CD4-positive, alpha-beta memory T cell (primary cell): Measurements from ENCODE around the gene TMC2. TPM values are rescaled to one million over a fixed set of nuclear protein-coding genes. Genes with fewer than 3 reads are reported as not detected.

ENCODE experiments used
- CTCF ChIA-PET: fragments of 350-600 bp; sonication (Branson Sonifier 250); formaldehyde crosslinking; loops from one replicate; lab custom pipeline; 2021; ENCODE audit warnings: inconsistent platforms; ENCODE audit not compliant: partially characterized antibody; lab: Charles Lee
- POLR2A ChIA-PET: fragments of 350-600 bp; sonication (Branson Sonifier 250); formaldehyde crosslinking; loops from one replicate; lab custom pipeline; 2021; ENCODE audit not compliant: partially characterized antibody; lab: Charles Lee
- DNase-seq, 5 donors: peaks; one replicate each; pipeline versions ENCODE4 v3.0.0 to v3.0.0-alpha.2; 2020 to 2022; ENCODE audit warnings: mixed read lengths in 1 of 5
- H3K27ac ChIP-seq: one replicate; pipeline ENCODE4 v1.7.0; 2013; ENCODE audit warnings: low read depth, low read length
- H3K27me3 ChIP-seq: 2 replicates; pipeline ENCODE4 v1.7.0; 2013; ENCODE audit warnings: mild to moderate bottlenecking, low read length, moderate library complexity; ENCODE audit not compliant: insufficient read depth
- H3K36me3 ChIP-seq: 2 replicates; pipeline ENCODE4 v1.7.0; 2013; ENCODE audit warnings: mild to moderate bottlenecking, low read length, moderate library complexity; ENCODE audit not compliant: insufficient read depth
- H3K4me1 ChIP-seq: 2 replicates; pipeline ENCODE4 v1.7.0; 2013; ENCODE audit warnings: mild to moderate bottlenecking, low read length, moderate library complexity; ENCODE audit not compliant: insufficient read depth
- H3K4me3 ChIP-seq, 2 donors: one replicate each; pipeline ENCODE4 v1.7.0; 2013; ENCODE audit warnings: low read length in 2 of 2, mild to moderate bottlenecking in 1 of 2
- H3K9me3 ChIP-seq, 2 donors: one replicate each; pipeline ENCODE4 v1.7.0; 2013; ENCODE audit warnings: low read length in 2 of 2, control low read depth in 1 of 2; ENCODE audit not compliant: control insufficient read depth in 1 of 2
- H3K27ac Mint-ChIP-seq, 7 donors: one replicate each; pipeline ENCODE4 v1.8.0; 2020 to 2021; ENCODE audit warnings: mixed read lengths in 7 of 7, mild to moderate bottlenecking in 6 of 7, inconsistent platforms in 3 of 7, moderate library complexity in 3 of 7
- H3K27me3 Mint-ChIP-seq, 2 donors: one replicate each; pipeline ENCODE4 v1.8.0; 2020 to 2021; ENCODE audit warnings: mixed read lengths in 2 of 2
- H3K36me3 Mint-ChIP-seq, 2 donors: one replicate each; pipeline ENCODE4 v1.8.0; 2020 to 2021; ENCODE audit warnings: mixed read lengths in 2 of 2, inconsistent platforms in 1 of 2, mild to moderate bottlenecking in 1 of 2
- H3K4me1 Mint-ChIP-seq, 4 donors: one replicate each; pipeline ENCODE4 v1.8.0; 2020 to 2021; ENCODE audit warnings: mixed read lengths in 4 of 4, mild to moderate bottlenecking in 1 of 4
- H3K4me3 Mint-ChIP-seq, 8 donors: one replicate each; pipeline ENCODE4 v1.8.0; 2020 to 2021; ENCODE audit warnings: mixed read lengths in 8 of 8, mild to moderate bottlenecking in 7 of 8, moderate library complexity in 6 of 8, inconsistent platforms in 3 of 8
- H3K9me3 Mint-ChIP-seq, 8 donors: one replicate each; pipeline ENCODE4 v1.8.0; 2020 to 2021; ENCODE audit warnings: mixed read lengths in 8 of 8, mild to moderate bottlenecking in 5 of 8, inconsistent platforms in 3 of 8, moderate library complexity in 1 of 8
- intact Hi-C: fragments of 100-400 bp; cut with micrococcal nuclease; formaldehyde crosslinking; loops from one replicate; pipeline ENCODE4 v1.15.1; 2023
- polyA plus RNA-seq, 2 donors: library from polyadenylated mRNA; unstranded; fragments of 300-500 nt; fragmentation: Illumina TruSeq; gene quantifications; one replicate each; pipeline ENCODE4 v1.2.3, GENCODE V29; 2021
- total RNA-seq, 2 experiments: library from RNA; stranded (reverse); gene quantifications; one replicate each; pipeline ENCODE4 v1.2.3, GENCODE V29; 2021

Gene TMC2
- total and polyA plus RNA-seq, 4 experiments from 2014 or later: not detected

- intact Hi-C loops: no loop called here
- no peak overlapping the region for H3K27ac ChIP-seq
- no peaks in the 10 kb centered on the region for H3K27me3 ChIP-seq
- H3K36me3 ChIP-seq: no peaks in the 10 kb centered on the region
- no peak for DNase-seq
- H3K27ac Mint-ChIP-seq: no peak overlapping the region
- H3K4me1 ChIP-seq: no peaks in the 10 kb centered on the region
- H3K4me1 Mint-ChIP-seq: no peaks in the 10 kb centered on the region
- no peak overlapping the region for H3K4me3 ChIP-seq
- H3K9me3 ChIP-seq: no peaks in the 10 kb centered on the region
- no peak overlapping the region for H3K4me3 Mint-ChIP-seq
- ChIA-PET CTCF (no interaction called here), POLR2A (no interaction called here)
- peaks cover 6 to 14% of the 10 kb centered on the region in 2 donors for H3K27me3 Mint-ChIP-seq
- H3K9me3 Mint-ChIP-seq: peaks cover 4 to 20% (median 9%) of the 10 kb centered on the region in 8 donors
- peaks cover 0 to 5% of the 10 kb centered on the region in 2 donors for H3K36me3 Mint-ChIP-seq
These were observed 88.7 kb downstream of the TMC2 start for GRCh38 chr20:2625062-2625461.

DNA sequence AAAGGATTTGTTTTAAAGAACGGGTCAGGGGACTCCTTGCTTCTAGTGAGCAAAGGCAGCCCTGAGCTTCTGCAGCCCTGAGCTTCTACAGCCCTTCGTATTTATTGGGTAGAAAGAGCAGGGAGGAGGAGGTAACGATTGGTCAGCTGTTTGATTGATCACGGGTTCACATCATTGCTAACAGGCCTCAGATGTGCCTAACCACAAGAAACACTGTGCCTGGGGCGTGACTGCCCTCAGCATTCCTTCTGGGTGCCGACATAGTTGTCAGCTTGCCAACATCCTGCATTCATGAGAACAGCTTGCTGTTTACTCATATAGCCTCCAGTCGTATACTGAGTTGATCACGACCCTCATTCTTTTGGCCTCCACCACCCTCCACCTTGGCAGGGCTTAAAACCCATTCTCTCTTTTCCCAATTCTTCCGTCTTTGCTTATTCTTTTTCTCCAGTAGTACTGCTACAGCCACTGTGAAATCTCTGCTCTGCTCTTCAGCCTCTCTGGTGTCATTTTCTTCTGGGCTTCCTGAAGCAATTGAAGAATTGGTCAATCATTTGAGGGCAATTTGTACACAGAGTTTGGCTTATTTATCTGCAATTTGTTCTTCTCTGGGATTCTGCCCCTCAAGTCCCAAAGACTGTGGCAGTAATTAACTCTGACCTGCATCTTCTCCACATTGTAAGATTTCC lies 90.6 kb downstream of the TMC2 start:
- H3K36me3 ChIP-seq: no peaks in the 10 kb centered on the region
- peaks cover 12 to 14% of the 10 kb centered on the region in 2 donors for H3K27me3 Mint-ChIP-seq
- H3K4me3 Mint-ChIP-seq: no peak overlapping the region
- H3K4me1 ChIP-seq: no peaks in the 10 kb centered on the region
- intact Hi-C loops: no loop called here
- no peak for DNase-seq
- no peak overlapping the region for H3K4me3 ChIP-seq
- POLR2A ChIA-PET: no interaction called here
- H3K36me3 Mint-ChIP-seq: peaks cover 0 to 5% of the 10 kb centered on the region in 2 donors
- no peaks in the 10 kb centered on the region for H3K4me1 Mint-ChIP-seq
- H3K9me3 ChIP-seq: no peaks in the 10 kb centered on the region
- CTCF ChIA-PET: no interaction called here
- no peaks in the 10 kb centered on the region for H3K27me3 ChIP-seq
- no peak overlapping the region for H3K27ac ChIP-seq
- peaks cover 4 to 40% (median 24%) of the 10 kb centered on the region in 8 donors for H3K9me3 Mint-ChIP-seq
- no peak overlapping the region for H3K27ac Mint-ChIP-seq

GRCh38 chr20:2631228-2631627 lies 94.9 kb downstream of the TMC2 start:
- Histone ChIP-seq H3K4me3 (no peak overlapping the region), H3K27ac (no peak overlapping the region), H3K9me3 (no peaks in the 10 kb centered on the region), H3K4me1 (no peaks in the 10 kb centered on the region), H3K36me3 (no peaks in the 10 kb centered on the region), H3K27me3 (no peaks in the 10 kb centered on the region)
- intact Hi-C loops: no loop called here
- H3K36me3 Mint-ChIP-seq: peaks cover 0 to 5% of the 10 kb centered on the region in 2 donors
- peaks cover 15 to 24% of the 10 kb centered on the region in 2 donors for H3K27me3 Mint-ChIP-seq
- DNase-seq: no peak
- ChIA-PET CTCF (interaction anchor here (0.7 kb wide), 1 partner anchor 117 kb away, joined by 3 read pairs; no protein-coding TSS in a partner anchor), POLR2A (no interaction called here)
- no peak overlapping the region for H3K27ac Mint-ChIP-seq
- peaks cover 4 to 38% (median 23%) of the 10 kb centered on the region in 8 donors for H3K9me3 Mint-ChIP-seq
- H3K4me1 Mint-ChIP-seq: peaks cover 0 to 4% (median under 1%) of the 10 kb centered on the region in 4 donors
- H3K4me3 Mint-ChIP-seq: no peak overlapping the region

DNA sequence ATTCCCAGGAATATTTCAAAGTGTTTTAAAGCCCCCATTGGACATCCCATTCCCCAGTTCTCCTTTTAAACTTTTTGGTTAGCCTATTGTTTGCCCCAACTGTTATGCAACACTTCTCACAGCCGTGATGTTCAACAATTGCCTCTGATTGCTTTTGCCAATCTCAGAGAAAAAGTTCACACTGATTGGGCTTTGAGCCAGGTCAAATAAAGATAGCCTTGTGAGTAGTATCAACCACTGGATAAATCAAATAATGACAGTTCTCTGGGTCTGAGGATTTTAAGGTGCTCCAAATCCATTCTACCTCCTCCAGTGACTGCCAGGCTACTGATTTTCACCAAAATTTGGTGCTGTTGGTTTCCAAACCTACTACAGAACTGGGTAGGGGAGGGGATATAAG lies 97.0 kb downstream of the TMC2 start:
- Mint-ChIP-seq H3K36me3 (no peaks in the 10 kb centered on the region), H3K4me1 (peaks cover 0 to 13% (median 8%) of the 10 kb centered on the region in 4 donors), H3K27ac (no peak overlapping the region), H3K27me3 (peaks cover 9 to 24% of the 10 kb centered on the region in 2 donors), H3K9me3 (peaks cover 0 to 26% (median 16%) of the 10 kb centered on the region in 8 donors), H3K4me3 (no peak overlapping the region)
- H3K27me3 ChIP-seq: no peaks in the 10 kb centered on the region
- no peak overlapping the region for H3K27ac ChIP-seq
- DNase-seq: no peak
- no peaks in the 10 kb centered on the region for H3K4me1 ChIP-seq
- intact Hi-C loops: no loop called here
- H3K36me3 ChIP-seq: no peaks in the 10 kb centered on the region
- H3K9me3 ChIP-seq: no peaks in the 10 kb centered on the region
- ChIA-PET POLR2A (no interaction called here), CTCF (no interaction called here)
- no peak overlapping the region for H3K4me3 ChIP-seq

GRCh38 chr20:2637246-2637645 lies 100.9 kb downstream of the TMC2 start:
- Mint-ChIP-seq H3K4me1 (peaks cover 0 to 13% (median 8%) of the 10 kb centered on the region in 4 donors), H3K36me3 (peaks cover 0 to 10% of the 10 kb centered on the region in 2 donors), H3K4me3 (peak overlapping the region in 3 of 8 donors; percentile 46 to 47 (median 46)), H3K27me3 (peaks cover 3 to 15% of the 10 kb centered on the region in 2 donors), H3K9me3 (peaks cover 0 to 4% (median 0%) of the 10 kb centered on the region in 8 donors), H3K27ac (peak overlapping the region in 2 of 7 donors; percentile 42 to 46)
- H3K27ac ChIP-seq: no peak overlapping the region
- H3K4me1 ChIP-seq: no peaks in the 10 kb centered on the region
- ChIA-PET POLR2A (interaction anchor here (1.0 kb wide), 1 partner anchor 16 kb away, joined by 6 read pairs; the partner anchor contains the start of gene NOP56), CTCF (interaction anchor here (0.6 to 1.2 kb wide), 5 partner anchors 10 to 112 kb away, joined by 3 to 4 read pairs (median 3); no protein-coding TSS in a partner anchor)
- intact Hi-C loops: no loop called here
- no peaks in the 10 kb centered on the region for H3K27me3 ChIP-seq
- DNase-seq: no peak
- H3K36me3 ChIP-seq: no peaks in the 10 kb centered on the region
- H3K9me3 ChIP-seq: no peaks in the 10 kb centered on the region
- no peak overlapping the region for H3K4me3 ChIP-seq

DNA sequence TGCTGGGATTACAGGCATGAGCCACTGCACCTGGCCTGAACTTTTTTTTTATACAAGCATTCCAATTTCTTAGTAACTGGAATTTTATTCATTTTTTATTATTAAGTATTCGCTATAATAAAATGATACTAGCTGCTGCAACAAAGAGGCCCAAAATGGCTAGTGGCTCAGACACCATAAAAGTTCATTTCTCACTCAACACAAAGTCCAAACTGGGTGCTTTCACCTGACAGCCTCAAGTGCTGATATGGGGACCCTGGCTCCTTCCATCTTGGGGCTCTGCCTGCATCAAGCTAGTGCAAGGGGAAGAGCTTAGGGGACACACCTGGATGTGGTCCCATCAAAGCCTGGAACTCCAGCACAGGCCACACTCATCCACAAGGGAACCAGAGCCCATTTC lies 103.9 kb downstream of the TMC2 start:
- ChIA-PET CTCF (no interaction called here), POLR2A (interaction anchor here (2.8 kb wide), 1 partner anchor 12 kb away, joined by 13 read pairs; the partner anchor contains the start of gene NOP56)
- H3K9me3 ChIP-seq: no peaks in the 10 kb centered on the region
- H3K27ac Mint-ChIP-seq: no peak overlapping the region
- DNase-seq: no peak
- H3K4me1 Mint-ChIP-seq: peaks cover 0 to 13% (median 8%) of the 10 kb centered on the region in 4 donors
- no peak overlapping the region for H3K27ac ChIP-seq
- no peaks in the 10 kb centered on the region for H3K4me1 ChIP-seq
- intact Hi-C loops: no loop called here
- H3K36me3 Mint-ChIP-seq: peaks cover 0 to 14% of the 10 kb centered on the region in 2 donors
- no peak overlapping the region for H3K4me3 Mint-ChIP-seq
- no peaks in the 10 kb centered on the region for H3K27me3 Mint-ChIP-seq
- H3K36me3 ChIP-seq: no peaks in the 10 kb centered on the region
- no peak overlapping the region for H3K4me3 ChIP-seq
- no peaks in the 10 kb centered on the region for H3K27me3 ChIP-seq
- no peaks in the 10 kb centered on the region for H3K9me3 Mint-ChIP-seq

- Mint-ChIP-seq H3K4me1 (peaks cover 0 to 13% (median 6%) of the 10 kb centered on the region in 4 donors), H3K27me3 (no peaks in the 10 kb centered on the region), H3K9me3 (no peaks in the 10 kb centered on the region), H3K27ac (peak overlapping the region in 1 of 7 donors; percentile 45), H3K4me3 (no peak overlapping the region), H3K36me3 (peaks cover 0 to 14% of the 10 kb centered on the region in 2 donors)
- no peak for DNase-seq
- Histone ChIP-seq H3K36me3 (no peaks in the 10 kb centered on the region), H3K4me3 (no peak overlapping the region), H3K9me3 (no peaks in the 10 kb centered on the region), H3K27me3 (no peaks in the 10 kb centered on the region), H3K4me1 (no peaks in the 10 kb centered on the region), H3K27ac (no peak overlapping the region)
- intact Hi-C loops: no loop called here
- ChIA-PET CTCF (no interaction called here), POLR2A (interaction anchor here (2.8 kb wide), 1 partner anchor 11 kb away, joined by 13 read pairs; the partner anchor contains the start of gene NOP56)
These were observed 104.5 kb downstream of the TMC2 start for GRCh38 chr20:2640899-2641298.
